ES-I3 (cell line): ENCODE results near the gene ACOT2.

Experiments used
- H3K36me3 ChIP-seq: 2 replicates; pipeline ENCODE4 v1.6.1; 2013; ENCODE audit warnings: mild to moderate bottlenecking, low read length, control low read depth, moderate library complexity; ENCODE audit not compliant: insufficient read depth
- H3K4me1 ChIP-seq: 2 replicates; pipeline ENCODE4 v1.6.1; 2013; ENCODE audit warnings: mild to moderate bottlenecking, control low read depth, low read length; ENCODE audit not compliant: insufficient read depth
- H3K9ac ChIP-seq: 2 replicates; pipeline ENCODE4 v1.6.1; 2013; ENCODE audit warnings: low read depth, mild to moderate bottlenecking, low read length, moderate library complexity
- H3K9me3 ChIP-seq: 2 replicates; pipeline ENCODE4 v1.6.1; 2013; ENCODE audit warnings: mild to moderate bottlenecking, low read length, moderate library complexity; ENCODE audit not compliant: control insufficient read depth, insufficient read depth

Gene ACOT2

DNA sequence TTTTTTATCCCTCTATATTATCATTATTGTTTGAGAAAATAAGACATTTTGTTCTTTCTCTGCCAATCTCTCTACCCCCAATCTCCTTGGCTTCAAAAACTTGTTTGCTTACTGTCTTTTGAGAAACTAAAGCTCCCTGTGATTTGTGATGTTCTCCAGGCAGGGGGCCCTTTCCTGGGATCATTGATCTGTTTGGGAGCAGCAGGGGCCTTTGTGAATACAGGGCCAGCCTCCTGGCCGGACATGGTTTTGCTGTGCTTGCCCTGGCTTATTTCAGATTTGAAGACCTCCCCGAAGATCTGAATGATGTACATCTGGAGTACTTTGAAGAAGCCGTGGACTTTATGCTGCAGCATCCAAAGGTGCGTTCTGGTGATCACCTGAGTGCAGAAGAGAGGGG is 47.8 kb downstream of the ACOT2 start:
- Histone ChIP-seq H3K9ac (no peak overlapping the region), H3K36me3 (no peaks in the 10 kb centered on the region), H3K9me3 (no peaks in the 10 kb centered on the region), H3K4me1 (no peaks in the 10 kb centered on the region)

- no peaks in the 10 kb centered on the region for H3K36me3 ChIP-seq
- H3K4me1 ChIP-seq, result no peaks in the 10 kb centered on the region
- H3K9me3 ChIP-seq, result peaks cover 2% of the 10 kb centered on the region; the same call in 1 of the 2 replicates
- no peak overlapping the region for H3K9ac ChIP-seq
Measured at GRCh38 chr14:73619524-73619923, 50.5 kb downstream of the ACOT2 start.

- no peaks in the 10 kb centered on the region for H3K36me3 ChIP-seq
- peaks cover 2% of the 10 kb centered on the region for H3K9me3 ChIP-seq
- H3K4me1 ChIP-seq, result no peaks in the 10 kb centered on the region
- no peak overlapping the region for H3K9ac ChIP-seq
Measured at GRCh38 chr14:73620268-73620667, 51.3 kb downstream of the ACOT2 start.

- no peaks in the 10 kb centered on the region for H3K4me1 ChIP-seq
- no peaks in the 10 kb centered on the region for H3K36me3 ChIP-seq
- H3K9me3 ChIP-seq, result peaks cover 2% of the 10 kb centered on the region
- H3K9ac ChIP-seq, result no peak overlapping the region
Measured at GRCh38 chr14:73623504-73624054, 54.6 kb downstream of the ACOT2 start.
